OCI-LY7 (cell line): ENCODE data around the gene COL15A1. TPM values are rescaled to one million over a fixed set of nuclear protein-coding genes. Genes with fewer than 3 reads are reported as not detected.

Source experiments
- BruUV-seq: library from RNA; stranded (reverse); fragments of 400-500 nt; replicated peaks from 2 replicates; lab custom pipeline; 2021; lab: Mats Ljungman, UMichigan
- CTCF ChIA-PET: fragments of 300-600 bp; sonication (Branson Sonifier 250); formaldehyde crosslinking; loops from one replicate; lab custom pipeline; 2022; ENCODE audit warnings: antibody characterized with exemption; ENCODE audit not compliant: unreplicated experiment; lab: Charles Lee
- POLR2A ChIA-PET: fragments of 300-600 bp; sonication (Branson Sonifier 250); formaldehyde crosslinking; loops from one replicate; lab custom pipeline; 2022; ENCODE audit warnings: antibody characterized with exemption; lab: Charles Lee
- DNase-seq: peaks from one replicate; pipeline ENCODE4 v3.0.0-alpha.2; 2015; ENCODE audit warnings: low spot score
- H2AFZ ChIP-seq: fragments of 200-600 bp; sonication (generic), shearing (Covaris generic); 2 replicates; pipeline ENCODE4 v1.6.1; 2014; ENCODE audit warnings: mild to moderate bottlenecking, antibody characterized with exemption, low read length, moderate library complexity
- H3K27ac ChIP-seq: fragments of 200-600 bp; sonication (generic); 2 replicates; pipeline ENCODE4 v1.5.1; 2014; ENCODE audit warnings: mixed run types, low read depth, mild to moderate bottlenecking, moderate library complexity, low read length, inconsistent platforms; ENCODE audit not compliant: poor library complexity, severe bottlenecking
- H3K36me3 ChIP-seq: fragments of 200-600 bp; sonication (generic); 2 replicates; pipeline ENCODE4 v1.6.1; 2014; ENCODE audit warnings: mild to moderate bottlenecking, antibody characterized with exemption, low read length, moderate library complexity, mixed read lengths; ENCODE audit not compliant: insufficient read depth
- H3K4me1 ChIP-seq: fragments of 200-600 bp; sonication (generic); 2 replicates; pipeline ENCODE4 v1.5.1; 2014; ENCODE audit warnings: mild to moderate bottlenecking, low read length; ENCODE audit not compliant: insufficient read depth, poor library complexity, severe bottlenecking
- H3K4me2 ChIP-seq: fragments of 200-600 bp; sonication (generic); 2 replicates; pipeline ENCODE4 v1.6.1; 2014; ENCODE audit warnings: mild to moderate bottlenecking, low read length
- H3K4me3 ChIP-seq: fragments of 200-600 bp; sonication (generic); 2 replicates; pipeline ENCODE4 v1.5.1; 2014; ENCODE audit warnings: mild to moderate bottlenecking, low read depth, low read length; ENCODE audit not compliant: poor library complexity, severe bottlenecking
- H3K79me2 ChIP-seq: fragments of 200-600 bp; sonication (generic); 2 replicates; pipeline ENCODE4 v1.6.1; 2016; ENCODE audit warnings: low read depth, mild to moderate bottlenecking, low read length, moderate library complexity, mixed read lengths; ENCODE audit not compliant: insufficient read depth
- H3K9me2 ChIP-seq: fragments of 200-600 bp; sonication (generic); 2 replicates; pipeline ENCODE4 v1.6.1; 2016; ENCODE audit warnings: mild to moderate bottlenecking, low read length, mixed read lengths; ENCODE audit not compliant: insufficient read depth
- H3K9me3 ChIP-seq: fragments of 200-600 bp; sonication (generic); 2 replicates; pipeline ENCODE4 v1.6.1; 2014; ENCODE audit warnings: mild to moderate bottlenecking, mixed run types, low read length, mixed read lengths
- H4K20me1 ChIP-seq: fragments of 200-600 bp; sonication (generic); 2 replicates; pipeline ENCODE4 v1.6.1; 2014; ENCODE audit warnings: mild to moderate bottlenecking, antibody characterized with exemption, low read length, moderate library complexity, mixed read lengths; ENCODE audit not compliant: insufficient read depth
- CTCF ChIP-seq: fragments of 200-600 bp; sonication (generic); conservative IDR thresholded peaks from 2 replicates; pipeline ENCODE4 v1.5.1; 2014; ENCODE audit warnings: mild to moderate bottlenecking, antibody characterized with exemption, low read length, moderate library complexity, mixed read lengths
- EZH2phosphoT487 ChIP-seq: fragments of 200-600 bp; sonication (generic); IDR thresholded peaks from 2 replicates; pipeline ENCODE4 v1.6.1; 2018; ENCODE audit warnings: low read depth, borderline replicate concordance, mild to moderate bottlenecking, mixed run types, antibody characterized with exemption, low read length, moderate library complexity, mixed read lengths
- intact Hi-C: fragments of 100-400 bp; cut with micrococcal nuclease; formaldehyde crosslinking; loops from one replicate; pipeline ENCODE4 v1.10.0; 2022; ENCODE audit not compliant: unreplicated experiment
- total RNA-seq, 2 experiments: library from RNA; depleted of rRNA in 1 of 2; stranded (reverse); fragments of >200 nt in 1 of 2; shearing (Covaris generic) in 1 of 2; gene quantifications; 2 replicates each; pipeline ENCODE4 v1.2.3, GENCODE V29; 2014 to 2022

Gene COL15A1
- total RNA-seq, 2 experiments from 2014 or later = not detected

- no TSS peak for BruUV-seq
- H3K4me1 ChIP-seq = no peaks in the 10 kb centered on the region
- no peak overlapping the region for H2AFZ ChIP-seq
- no peaks in the 10 kb centered on the region for H3K36me3 ChIP-seq
- H4K20me1 ChIP-seq = no peaks in the 10 kb centered on the region
- DNase-seq = no peak
- TF ChIP-seq CTCF (no peak), EZH2phosphoT487 (no peak)
- ChIA-PET POLR2A (no interaction called here), CTCF (no interaction called here)
- no peak overlapping the region for H3K4me2 ChIP-seq
- no peaks in the 10 kb centered on the region for H3K79me2 ChIP-seq
- intact Hi-C loops = no loop called here
- no peaks in the 10 kb centered on the region for H3K9me3 ChIP-seq
- no peak overlapping the region for H3K4me3 ChIP-seq
- no peaks in the 10 kb centered on the region for H3K9me2 ChIP-seq
- H3K27ac ChIP-seq = no peak overlapping the region
Observed at GRCh38 chr9:98970532-98971041, 26.9 kb downstream of the COL15A1 start.

GRCh38 chr9:98971168-98971914 is 27.6 kb downstream of the COL15A1 start:
- no peak overlapping the region for H3K4me2 ChIP-seq

More at GRCh38 chr9:98971168-98971914, 27.6 kb downstream of the COL15A1 start:
- H4K20me1 ChIP-seq = no peaks in the 10 kb centered on the region
- no peaks in the 10 kb centered on the region for H3K36me3 ChIP-seq
- POLR2A ChIA-PET = no interaction called here
- H3K4me3 ChIP-seq = no peak overlapping the region
- H2AFZ ChIP-seq = no peak overlapping the region
- no peaks in the 10 kb centered on the region for H3K9me3 ChIP-seq
- H3K27ac ChIP-seq = no peak overlapping the region
- no peak for DNase-seq
- no peaks in the 10 kb centered on the region for H3K79me2 ChIP-seq
- intact Hi-C loops = no loop called here
- TF ChIP-seq EZH2phosphoT487 (no peak), CTCF (no peak)
- CTCF ChIA-PET = no interaction called here
- no TSS peak for BruUV-seq
- H3K9me2 ChIP-seq = no peaks in the 10 kb centered on the region
- no peaks in the 10 kb centered on the region for H3K4me1 ChIP-seq
